ENCODE results near the gene HTRA2.
"Not testable (repeated sequence)": the region's sequence is repeated elsewhere in the genome, so short reads cannot be mapped to it uniquely, and the experiment has no call there.

Gene HTRA2

GRCh38 chr2:74542978-74543377 lies 13.2 kb downstream of the HTRA2 start:
- DNase-seq (ENCODE audit: low read depth): no peak

DNA sequence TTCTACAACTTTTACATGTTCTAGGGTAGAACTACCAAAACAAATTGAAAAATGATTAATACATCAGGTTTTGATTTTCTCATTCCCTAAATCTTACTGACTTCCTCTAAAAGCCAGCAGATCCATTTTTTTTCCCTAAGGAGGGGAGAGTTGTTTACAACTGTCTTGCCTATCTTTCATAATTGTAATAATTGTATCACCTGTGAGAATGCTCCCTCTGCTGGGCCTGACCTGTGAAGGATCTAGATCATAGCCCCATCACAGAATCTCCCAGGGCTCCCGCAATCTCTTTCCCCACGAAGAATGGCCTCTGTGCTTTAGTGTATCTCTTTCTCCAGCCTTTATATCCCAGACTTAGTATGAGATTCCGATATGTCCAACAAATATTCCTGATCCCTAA lies 14.9 kb downstream of the HTRA2 start:
- DNase-seq (ENCODE audit: low read depth): no peak

GRCh38 chr2:74546004-74546403 lies 16.3 kb downstream of the HTRA2 start:
- no peak for DNase-seq (ENCODE audit: low read depth)

DNA sequence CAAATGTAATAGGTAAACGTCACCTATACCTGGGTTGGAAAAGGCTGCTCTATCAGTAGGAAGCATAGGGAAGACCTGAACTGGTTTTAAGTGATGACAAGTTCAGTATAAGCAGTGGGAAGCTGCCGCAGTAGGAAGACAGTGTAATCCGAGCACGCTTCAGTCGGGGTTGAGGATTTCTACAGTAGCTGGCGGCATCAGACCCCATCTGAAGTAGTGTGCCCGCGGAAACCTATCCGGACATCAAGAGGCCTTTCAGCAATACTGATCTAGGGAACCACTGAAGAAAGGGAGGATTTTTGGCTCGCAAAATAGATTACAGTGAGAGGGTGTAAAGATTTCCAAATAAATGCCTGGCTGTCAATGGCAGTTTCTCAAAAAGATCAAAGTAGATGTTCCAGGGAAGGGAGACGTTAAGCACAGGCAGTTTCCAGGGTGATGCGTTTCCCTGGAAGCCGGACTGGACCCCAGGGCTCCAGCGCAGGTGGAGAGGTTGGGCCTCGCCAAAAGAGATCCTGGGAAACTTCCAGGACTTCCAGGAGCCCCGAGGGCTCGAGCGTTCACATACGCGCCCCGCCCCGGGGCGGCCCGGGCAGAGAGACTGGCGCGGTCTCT lies 18.7 kb downstream of the HTRA2 start:
- DNase-seq (ENCODE audit: low read depth): no peak

- no peak for DNase-seq (ENCODE audit: low read depth)
Measured at GRCh38 chr2:74548900-74549826, 19.4 kb downstream of the HTRA2 start.

DNA sequence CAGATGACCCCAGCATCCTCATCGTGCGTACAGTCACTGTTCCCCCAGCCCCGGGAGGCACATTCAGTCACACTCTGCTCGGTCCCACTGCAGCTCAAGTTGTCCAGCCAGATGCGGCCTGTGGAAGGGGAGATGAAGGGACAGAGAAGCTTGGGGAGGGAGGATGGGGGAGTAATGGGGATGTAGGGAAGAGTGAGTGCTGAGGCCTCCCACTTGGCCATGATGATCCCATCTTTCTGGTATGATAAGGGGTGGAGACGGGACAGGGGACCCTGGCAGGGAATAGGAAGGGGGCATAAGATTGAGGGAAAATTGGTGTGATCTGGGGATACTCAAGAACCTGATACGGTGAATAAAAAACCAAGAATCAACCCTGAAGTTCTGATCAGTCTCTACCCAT lies 20.5 kb downstream of the HTRA2 start:
- no peak for DNase-seq (ENCODE audit: low read depth)

GRCh38 chr2:74551530-74551929 lies 21.8 kb downstream of the HTRA2 start:
- DNase-seq (ENCODE audit: low read depth): no peak

DNA sequence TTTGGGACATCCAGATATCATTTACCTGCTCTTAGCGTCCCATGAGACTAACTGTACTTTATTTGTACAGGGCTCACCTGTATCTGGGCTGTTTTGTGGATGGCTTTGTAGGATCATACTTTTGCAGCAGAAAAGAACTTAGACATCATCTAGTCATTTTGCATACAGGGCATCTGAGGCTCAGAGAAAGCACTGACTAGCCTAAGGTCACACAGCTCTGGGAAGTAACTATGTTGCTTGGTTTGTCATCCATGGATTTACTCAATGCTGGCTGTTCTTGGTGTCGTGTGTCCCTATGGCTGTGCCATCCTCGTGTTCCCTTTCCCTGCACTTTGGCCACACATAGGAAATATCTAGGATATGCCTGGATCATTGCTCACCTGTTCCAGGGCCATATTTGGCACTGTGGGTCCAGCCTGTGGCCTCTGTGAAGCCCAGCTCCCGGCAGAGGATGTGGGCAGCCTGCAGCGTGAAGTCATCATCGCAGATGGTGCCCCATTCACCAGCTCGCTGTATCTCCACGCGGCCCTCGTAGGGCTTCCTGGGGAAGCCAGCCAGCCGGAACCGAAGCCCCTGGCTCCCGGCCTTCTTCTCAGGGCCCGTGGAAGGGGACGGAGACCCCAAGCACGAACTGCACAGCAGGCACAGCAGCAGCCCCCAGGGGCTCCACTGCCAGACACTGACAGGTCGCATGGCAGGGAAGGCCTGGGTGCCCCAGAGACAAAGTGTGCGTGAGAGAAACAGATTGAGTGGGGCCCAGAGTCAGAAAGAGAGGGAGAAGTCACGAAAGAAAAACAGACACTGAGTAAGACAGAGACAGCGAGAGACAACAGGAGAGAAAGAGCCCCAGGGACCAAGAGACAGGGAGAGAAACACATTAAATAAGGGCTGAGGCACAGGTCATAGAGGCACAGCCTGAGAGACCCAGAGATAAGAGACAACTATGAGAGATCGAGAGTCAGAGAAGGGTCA lies 22.5 kb downstream of the HTRA2 start:
- no peak for DNase-seq (ENCODE audit: low read depth)

GRCh38 chr2:74552914-74553811 lies 23.4 kb downstream of the HTRA2 start:
- DNase-seq (ENCODE audit: low read depth): no peak

DNA sequence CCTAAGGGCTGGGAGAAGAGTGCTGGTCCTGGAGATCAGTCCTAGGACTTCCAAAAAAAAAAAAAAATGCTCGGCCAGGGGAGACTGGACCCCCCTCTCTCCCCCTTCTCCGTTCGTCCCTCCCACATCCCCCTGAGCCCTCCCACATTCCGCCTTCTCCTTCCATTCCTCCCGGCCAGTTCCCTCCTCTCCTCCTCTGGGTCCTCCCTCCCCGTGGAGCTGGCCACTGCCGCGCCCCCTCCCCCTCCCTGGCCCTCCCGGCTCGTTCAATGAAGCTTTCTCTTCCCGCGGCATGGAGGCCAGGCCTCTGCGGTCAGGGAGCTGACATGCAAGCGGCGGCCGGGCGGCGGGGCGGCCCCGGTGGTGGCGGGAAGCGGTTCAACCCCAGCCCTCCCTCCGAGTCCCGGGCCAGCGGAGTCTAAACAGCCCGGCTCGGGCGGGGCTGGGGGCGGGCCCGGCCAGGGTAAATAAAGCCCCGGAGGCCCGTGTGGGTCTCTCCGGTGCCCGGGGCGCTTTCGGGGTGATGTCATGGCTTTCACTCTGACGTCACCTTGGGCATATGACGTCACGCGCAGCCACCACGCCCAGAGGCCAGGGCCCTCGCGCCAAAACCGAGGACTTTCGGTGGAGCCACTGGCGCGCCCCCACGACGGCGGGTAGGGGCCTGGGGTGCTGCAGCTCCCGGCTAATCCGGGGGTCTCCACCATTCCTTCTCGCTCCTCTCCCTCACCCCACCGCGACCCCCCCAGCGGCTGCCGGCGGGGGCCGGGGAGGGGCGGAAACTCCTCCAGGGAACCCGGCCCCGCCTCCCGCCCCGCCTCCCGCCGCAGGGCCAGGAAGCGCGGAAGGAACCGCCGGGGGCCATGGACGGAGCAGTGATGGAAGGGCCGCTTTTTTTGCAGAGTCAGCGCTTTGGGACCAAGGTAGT lies 24.4 kb downstream of the HTRA2 start, which contains the start of the genes DOK1 and LOXL3:
Gene DOK1, plus strand, starts transcription at position 829 of the 928 bp plus-strand sequence. Its CDS starts 35 bp downstream, at position 864.
Gene LOXL3, minus strand, starts transcription at position 51 of the 928 bp plus-strand sequence. CDS start 1,308 bp downstream, outside the sequence.
- DNase-seq (ENCODE audit: low read depth): peak; percentile 87

DNA sequence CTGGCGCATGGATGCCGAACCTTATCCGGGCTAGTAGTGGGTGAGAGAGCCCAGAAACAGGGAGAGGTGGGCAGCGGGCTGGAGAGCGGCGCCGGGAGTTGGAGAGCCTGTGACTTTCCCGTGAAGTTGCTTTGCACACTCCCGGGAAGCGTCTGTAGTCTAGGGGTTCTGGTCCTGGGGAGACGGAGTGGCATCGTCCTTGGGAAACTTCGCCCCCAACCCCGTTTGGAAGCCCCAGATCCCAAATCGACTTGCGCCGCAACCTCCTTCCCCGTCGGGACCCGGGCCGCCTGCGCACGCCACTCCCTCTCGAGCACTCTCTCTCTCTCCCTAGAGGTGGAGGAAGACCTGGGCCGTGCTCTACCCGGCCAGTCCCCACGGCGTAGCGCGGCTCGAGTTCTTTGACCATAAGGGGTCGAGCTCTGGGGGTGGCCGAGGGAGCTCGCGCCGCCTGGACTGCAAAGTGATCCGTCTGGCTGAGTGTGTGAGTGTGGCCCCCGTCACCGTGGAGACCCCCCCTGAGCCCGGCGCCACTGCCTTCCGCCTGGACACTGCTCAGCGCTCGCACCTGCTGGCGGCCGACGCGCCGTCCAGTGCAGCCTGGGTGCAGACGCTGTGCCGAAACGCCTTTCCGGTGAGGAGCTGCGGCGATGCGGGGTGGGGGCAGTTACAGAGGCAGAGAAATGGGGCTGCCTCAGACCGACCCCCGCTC lies 25.2 kb downstream of the HTRA2 start:
- DNase-seq (ENCODE audit: low read depth): no peak

DNA sequence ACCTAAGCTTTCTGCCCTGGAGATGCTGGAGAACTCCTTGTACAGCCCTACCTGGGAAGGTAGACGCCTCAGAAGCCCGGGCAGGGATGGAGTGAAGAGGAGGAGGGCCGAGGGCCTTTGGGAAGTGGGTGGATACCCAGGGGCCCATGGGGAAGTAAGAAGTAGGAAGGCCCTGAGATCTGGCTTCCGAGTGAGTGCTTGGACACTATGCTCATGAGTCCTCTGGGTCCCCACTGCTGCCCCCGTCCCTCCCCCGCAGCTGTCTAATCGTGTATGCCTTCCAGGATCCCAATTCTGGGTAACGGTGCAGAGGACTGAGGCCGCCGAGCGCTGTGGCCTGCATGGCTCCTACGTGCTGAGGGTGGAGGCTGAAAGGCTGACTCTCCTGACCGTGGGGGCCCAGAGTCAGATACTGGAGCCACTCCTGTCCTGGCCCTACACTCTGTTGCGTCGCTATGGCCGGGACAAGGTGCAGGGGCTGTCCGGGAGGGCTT lies 25.9 kb downstream of the HTRA2 start:
- no peak for DNase-seq (ENCODE audit: low read depth)

- no peak for DNase-seq (ENCODE audit: low read depth)
Measured at GRCh38 chr2:74556159-74556558, 26.4 kb downstream of the HTRA2 start.

GRCh38 chr2:74556831-74557370 lies 27.2 kb downstream of the HTRA2 start:
- no peak for DNase-seq (ENCODE audit: low read depth)

DNA sequence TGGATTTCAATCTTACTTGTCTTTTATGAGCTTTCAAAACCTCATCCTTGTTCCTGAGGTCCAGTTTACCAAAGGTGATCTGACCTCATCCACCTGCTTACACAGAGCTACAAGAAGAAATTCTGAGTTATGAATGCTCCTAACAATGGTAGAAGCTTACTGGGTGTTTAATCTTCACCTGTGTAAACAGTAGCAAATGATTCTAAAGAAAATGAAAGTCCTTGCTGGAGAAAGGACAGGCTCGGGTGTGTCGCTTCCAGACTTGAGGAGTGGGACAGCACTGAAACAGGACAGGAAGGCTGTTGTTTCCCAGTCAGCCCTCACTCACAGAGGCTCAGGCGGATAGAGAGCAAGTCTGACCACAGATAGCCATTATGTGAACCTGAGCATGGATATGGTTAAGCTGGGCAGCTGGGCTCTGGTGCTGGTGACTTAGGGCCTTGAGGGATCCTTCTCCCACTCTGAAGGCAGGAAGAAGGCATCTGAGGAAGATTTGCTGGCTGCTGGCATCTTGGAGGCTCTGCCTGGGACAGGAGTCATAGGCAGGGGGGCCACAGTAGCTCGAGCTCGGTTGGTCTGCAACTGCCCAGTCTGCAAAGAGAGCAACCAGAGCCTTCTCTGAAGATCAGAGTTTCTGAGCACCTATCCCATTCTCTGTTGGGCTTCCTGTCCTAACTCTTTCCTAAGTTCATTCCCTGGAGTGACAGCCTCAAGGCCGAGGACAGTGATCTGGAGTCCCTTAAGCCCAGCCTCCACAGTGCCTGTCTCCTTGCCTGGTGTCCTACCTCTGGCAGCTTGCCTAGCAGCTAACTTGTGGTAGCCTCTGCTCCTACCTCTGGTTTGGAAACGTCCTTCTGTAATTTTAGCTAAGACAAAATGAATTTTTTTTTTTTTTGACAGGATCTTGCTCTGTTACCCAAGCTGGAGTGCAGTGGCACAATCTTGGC lies 28.8 kb downstream of the HTRA2 start:
- no peak for DNase-seq (ENCODE audit: low read depth)

GRCh38 chr2:74559912-74560311 lies 30.2 kb downstream of the HTRA2 start:
- DNase-seq (ENCODE audit: low read depth): no peak

DNA sequence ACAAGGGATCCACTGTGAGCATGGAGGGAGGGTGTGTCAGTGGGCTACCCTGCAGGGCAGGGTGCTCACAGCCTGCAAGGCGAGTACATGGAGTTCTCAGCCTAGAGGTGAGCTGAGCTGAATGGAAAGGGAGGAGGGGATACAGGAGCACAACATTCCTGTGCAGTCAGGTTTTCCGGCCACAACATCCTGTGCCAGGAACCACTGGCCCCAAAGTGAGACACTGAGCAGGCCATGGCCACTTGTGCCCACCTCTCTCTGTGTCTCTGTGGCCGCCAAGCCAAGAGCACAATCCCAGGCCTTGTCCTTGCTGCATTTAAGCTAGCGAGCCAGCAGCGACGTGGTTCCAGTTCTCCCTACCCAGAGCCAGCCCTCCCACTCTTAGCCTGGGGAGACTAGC lies 30.9 kb downstream of the HTRA2 start:
- no peak for DNase-seq (ENCODE audit: low read depth)

DNA sequence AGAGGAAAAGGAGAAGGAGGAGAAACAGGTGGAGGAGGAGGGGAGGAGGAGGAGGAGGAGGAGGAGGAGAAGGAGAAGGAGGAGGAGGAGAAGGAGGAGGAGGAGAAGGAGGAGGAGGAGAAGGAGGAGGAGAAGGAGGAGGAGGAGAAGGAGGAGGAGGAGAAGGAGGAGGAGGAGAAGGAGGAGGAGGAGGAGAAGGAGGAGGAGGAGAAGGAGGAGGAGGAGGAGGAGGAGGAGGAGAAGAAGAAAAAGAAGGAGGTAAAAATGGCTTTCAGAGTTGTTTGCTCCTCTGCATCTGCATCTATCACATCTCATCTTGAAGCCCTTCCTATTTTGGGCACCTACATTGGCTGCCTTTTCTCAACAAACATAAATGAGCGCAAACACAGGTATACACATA lies 31.3 kb downstream of the HTRA2 start:
- DNase-seq (ENCODE audit: low read depth): not testable (repeated sequence)

Data from stromal cell of bone marrow (primary cell).